WTC11 (cell line): Measurements from ENCODE around the gene CLEC20A. TPM values are rescaled to one million over a fixed set of nuclear protein-coding genes. Genes with fewer than 3 reads are reported as not detected.
"Not testable (repeated sequence)": the region's sequence is repeated elsewhere in the genome, so short reads cannot be mapped to it uniquely, and the experiment has no call there.

Experiments
- ATAC-seq: fragments of 200-7000 bp; cut with Tn5 transposase; 2 replicates; pipeline ENCODE4 v1.10.0; 2021; ENCODE audit warnings: mild to moderate bottlenecking, moderate library complexity
- CTCF ChIA-PET: fragments of 300-600 bp; sonication (Branson Sonifier 250); formaldehyde crosslinking; loops from one replicate; lab custom pipeline; 2021; ENCODE audit warnings: antibody characterized with exemption; lab: Charles Lee
- POLR2A ChIA-PET: fragments of 350-600 bp; sonication (Branson Sonifier 250); formaldehyde crosslinking; loops from one replicate; lab custom pipeline; 2021; ENCODE audit warnings: antibody characterized with exemption; lab: Charles Lee
- DNase-seq: peaks from one replicate; pipeline ENCODE4 v3.0.0; 2021; ENCODE audit warnings: low spot score
- H3K27ac Mint-ChIP-seq: 2 replicates; pipeline ENCODE4 v1.8.0; 2021; ENCODE audit warnings: mixed read lengths
- H3K27me3 Mint-ChIP-seq: 2 replicates; pipeline ENCODE4 v1.8.0; 2021; ENCODE audit warnings: low read depth, mild to moderate bottlenecking, moderate library complexity, mixed read lengths
- H3K36me3 Mint-ChIP-seq: 2 replicates; pipeline ENCODE4 v1.8.0; 2021; ENCODE audit warnings: mixed read lengths
- H3K4me1 Mint-ChIP-seq: 2 replicates; pipeline ENCODE4 v1.8.0; 2022; ENCODE audit warnings: mixed read lengths
- H3K4me3 Mint-ChIP-seq: 2 replicates; pipeline ENCODE4 v1.8.0; 2021; ENCODE audit warnings: mild to moderate bottlenecking, moderate library complexity, mixed read lengths
- H3K9me3 Mint-ChIP-seq: 2 replicates; pipeline ENCODE4 v1.8.0; 2021; ENCODE audit warnings: mixed read lengths
- AR ChIP-seq: fragments of 250-450 bp; sonication (Bioruptor Pico); IDR thresholded peaks from 2 replicates; pipeline ENCODE4 v1.9.0; 2021; ENCODE audit warnings: mild to moderate bottlenecking
- ATF1 ChIP-seq: sonication (generic); formaldehyde crosslinking; IDR thresholded peaks from 2 replicates; pipeline ENCODE4 v1.8.1; 2023; ENCODE audit warnings: mild to moderate bottlenecking, moderate library complexity, missing genetic modification reagents
- ATF2 ChIP-seq: sonication (generic); formaldehyde crosslinking; IDR thresholded peaks from 2 replicates; pipeline ENCODE4 v1.8.1; 2022; ENCODE audit warnings: low read depth, missing genetic modification reagents, borderline replicate concordance
- E2F4 ChIP-seq: sonication (generic); formaldehyde crosslinking; IDR thresholded peaks from 2 replicates; pipeline ENCODE4 v1.8.1; 2022; ENCODE audit warnings: low read depth, mild to moderate bottlenecking, moderate library complexity, missing genetic modification reagents, borderline replicate concordance
- ELF4 ChIP-seq: sonication (generic); formaldehyde crosslinking; IDR thresholded peaks from 2 replicates; pipeline ENCODE4 v1.8.1; 2022; ENCODE audit warnings: low read depth, mild to moderate bottlenecking, moderate library complexity, missing genetic modification reagents
- FOXP4 ChIP-seq: sonication (generic); formaldehyde crosslinking; IDR thresholded peaks from 2 replicates; pipeline ENCODE4 v1.8.0; 2022; ENCODE audit warnings: mild to moderate bottlenecking, missing genetic modification reagents
- IRF2 ChIP-seq: sonication (generic); formaldehyde crosslinking; IDR thresholded peaks from 2 replicates; pipeline ENCODE4 v1.8.0; 2022; ENCODE audit warnings: low read depth, missing genetic modification reagents, borderline replicate concordance
- NFYB ChIP-seq: sonication (generic); formaldehyde crosslinking; conservative IDR thresholded peaks from 2 replicates; pipeline ENCODE4 v1.8.0; 2022; ENCODE audit warnings: low read depth, missing genetic modification reagents
- NR2C2 ChIP-seq: sonication (generic); formaldehyde crosslinking; IDR thresholded peaks from 2 replicates; pipeline ENCODE4 v1.8.0; 2022; ENCODE audit warnings: mild to moderate bottlenecking, missing genetic modification reagents
- SMAD3 ChIP-seq: sonication (generic); formaldehyde crosslinking; IDR thresholded peaks from 2 replicates; pipeline ENCODE4 v1.8.0; 2022; ENCODE audit warnings: missing genetic modification reagents, mild to moderate bottlenecking, borderline replicate concordance
- STAT6 ChIP-seq: sonication (generic); formaldehyde crosslinking; conservative IDR thresholded peaks from 2 replicates; pipeline ENCODE4 v1.8.1; 2023; ENCODE audit warnings: mild to moderate bottlenecking, low read depth, missing genetic modification reagents, moderate library complexity
- USF1 ChIP-seq: sonication (generic); formaldehyde crosslinking; IDR thresholded peaks from 2 replicates; pipeline ENCODE4 v1.8.0; 2022; ENCODE audit warnings: mild to moderate bottlenecking, missing genetic modification reagents
- ZNF423 ChIP-seq: fragments of 250-450 bp; sonication (Bioruptor Pico); IDR thresholded peaks from 2 replicates; pipeline ENCODE4 v2.1.2; 2022; ENCODE audit warnings: mild to moderate bottlenecking, moderate library complexity
- ZNF532 ChIP-seq: fragments of 250-450 bp; sonication (Bioruptor Pico); IDR thresholded peaks from 2 replicates; pipeline ENCODE4 v1.9.0; 2021; ENCODE audit warnings: mild to moderate bottlenecking, borderline replicate concordance
- total RNA-seq: library from RNA; stranded (reverse); gene quantifications from 3 replicates; pipeline ENCODE4 v1.2.3, GENCODE V29; 2021

Gene CLEC20A
- total RNA-seq, 1 experiment from 2014 or later = not detected

GRCh38 chr1:178503849-178504248 is 7.1 kb upstream of the CLEC20A start:
- Mint-ChIP-seq H3K27me3 (no peaks in the 10 kb centered on the region), H3K27ac (no peak overlapping the region), H3K4me3 (no peak overlapping the region), H3K9me3 (no peaks in the 10 kb centered on the region), H3K4me1 (peaks cover 13% of the 10 kb centered on the region), H3K36me3 (no peaks in the 10 kb centered on the region)
- TF ChIP-seq ATF1 (no peak), ELF4 (CRISPR knock-in tag) (no peak), AR (CRISPR knock-in tag) (no peak), STAT6 (CRISPR knock-in tag) (no peak), ZNF423 (no peak)
- ATAC-seq = no peak
- ChIA-PET POLR2A (no interaction called here), CTCF (interaction anchor here (0.7 to 2.2 kb wide), 9 partner anchors 11 to 472 kb away, joined by 3 to 5 read pairs (median 3); no protein-coding TSS in a partner anchor)
- no peak for DNase-seq

GRCh38 chr1:178503316-178503715 is 6.6 kb upstream of the CLEC20A start:
- CTCF ChIA-PET = interaction anchor here (0.9 to 5.7 kb wide), 7 partner anchors 11 to 203 kb away, joined by 3 to 55 read pairs (median 3); no protein-coding TSS in a partner anchor
- H3K36me3 Mint-ChIP-seq, H3K4me3 Mint-ChIP-seq, H3K27me3 Mint-ChIP-seq, DNase-seq, H3K9me3 Mint-ChIP-seq, POLR2A ChIA-PET, H3K27ac Mint-ChIP-seq, ATAC-seq: not testable (repeated sequence)
- peaks cover 13% of the 10 kb centered on the region for H3K4me1 Mint-ChIP-seq

GRCh38 chr1:178502856-178503255 is 6.1 kb upstream of the CLEC20A start:
- DNase-seq = no peak
- ATAC-seq = no peak
- no peaks in the 10 kb centered on the region for H3K27me3 Mint-ChIP-seq
- no peaks in the 10 kb centered on the region for H3K9me3 Mint-ChIP-seq
- no peak overlapping the region for H3K27ac Mint-ChIP-seq
- CTCF ChIA-PET = interaction anchor here (0.9 to 5.7 kb wide), 3 partner anchors 12 to 203 kb away, joined by 3 to 55 read pairs (median 4); no protein-coding TSS in a partner anchor
- no peaks in the 10 kb centered on the region for H3K36me3 Mint-ChIP-seq
- POLR2A ChIA-PET = no interaction called here
- no peak overlapping the region for H3K4me3 Mint-ChIP-seq
- H3K4me1 Mint-ChIP-seq = peaks cover 13% of the 10 kb centered on the region
- TF ChIP-seq ATF2 (CRISPR knock-in tag) = no peak
- TF ChIP-seq ZNF532 (CRISPR knock-in tag) = no peak
- no peak for TF ChIP-seq E2F4 (CRISPR knock-in tag)
- TF ChIP-seq NR2C2 (CRISPR knock-in tag) = no peak
- TF ChIP-seq FOXP4 = no peak
- TF ChIP-seq IRF2 (CRISPR knock-in tag) = no peak
- no peak for TF ChIP-seq ELF4 (CRISPR knock-in tag)
- TF ChIP-seq USF1 = no peak
- no peak for TF ChIP-seq NFYB
- no peak for TF ChIP-seq SMAD3 (CRISPR knock-in tag)
